ENCODE measurements around the gene HSD11B2.

- TF ChIP-seq POLR2A (IDR thresholded peaks at IDR 0.05) (no peak), CTCF (IDR thresholded peaks at IDR 0.05) (peak in 1 of 4 experiments; percentile 26)
Observed at GRCh38 chr16:67430504-67430976, 381 bp upstream of the HSD11B2 start.

Data from prostate gland (tissue), 2 donors.